Activated gamma-delta T cell treated with Interleukin-2 at 50 U/mL for 16 hours (primary cell): ENCODE data around the gene ADAM19.

ENCODE experiments used
- DNase-seq: peaks from one replicate; pipeline ENCODE4 v3.0.0-alpha.2; 2020

Gene ADAM19

DNA sequence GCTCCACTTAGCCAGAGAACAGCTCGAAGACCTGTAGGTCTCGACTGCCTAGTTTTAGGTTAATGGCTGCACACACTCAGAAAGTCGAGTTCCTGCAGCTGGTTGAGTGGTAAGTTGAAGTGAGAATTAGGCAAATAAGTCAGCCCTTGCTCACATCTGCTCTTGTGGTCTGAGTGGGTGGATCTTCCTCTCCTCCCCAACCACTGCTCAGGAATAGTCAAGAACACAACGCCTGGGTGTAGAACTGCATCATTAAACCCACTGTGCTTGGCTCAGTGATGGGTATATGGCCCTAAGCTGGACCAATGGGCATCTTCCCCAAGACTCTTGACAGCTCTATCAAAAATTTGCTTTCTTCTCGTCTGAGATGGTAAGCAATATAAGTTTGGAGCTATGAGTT is 20.9 kb upstream of the ADAM19 start:
- DNase-seq, result no peak

DNA sequence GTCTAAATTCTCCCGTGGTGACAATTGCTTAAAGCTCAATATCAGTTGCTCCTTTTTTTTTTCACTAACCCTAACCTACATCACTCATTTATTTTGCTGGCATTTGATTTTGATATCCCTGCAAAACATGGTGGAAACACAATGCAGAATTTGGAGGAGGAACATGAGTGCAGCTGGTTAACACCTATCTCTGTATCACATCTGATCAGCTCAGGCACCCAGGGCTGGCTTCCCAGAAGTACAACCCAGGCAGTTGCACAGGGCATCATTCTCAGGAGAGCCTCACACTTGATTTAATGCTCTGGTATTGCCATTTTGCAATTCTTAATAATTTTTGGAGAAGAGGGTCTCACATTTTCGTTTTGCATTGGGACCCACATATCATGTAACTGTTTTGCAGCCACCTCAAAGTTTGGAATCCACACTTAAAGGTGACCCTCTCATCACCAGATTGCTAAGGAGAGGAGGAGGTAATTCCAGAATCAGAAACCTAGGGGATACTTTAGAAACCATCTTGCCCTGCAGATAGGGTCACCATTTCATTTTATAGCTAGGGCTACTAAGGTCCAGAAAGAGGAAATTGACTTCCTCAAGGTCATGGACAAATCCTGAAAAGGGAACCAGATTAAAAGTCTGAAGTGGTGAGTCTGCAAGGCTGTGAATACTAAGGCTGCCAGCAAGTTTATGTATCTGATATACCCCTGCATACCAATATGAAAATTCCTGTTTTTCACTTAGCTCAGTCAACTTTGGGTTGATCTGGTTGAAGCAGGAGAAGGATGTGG is 19.3 kb upstream of the ADAM19 start:
- no peak for DNase-seq

DNA sequence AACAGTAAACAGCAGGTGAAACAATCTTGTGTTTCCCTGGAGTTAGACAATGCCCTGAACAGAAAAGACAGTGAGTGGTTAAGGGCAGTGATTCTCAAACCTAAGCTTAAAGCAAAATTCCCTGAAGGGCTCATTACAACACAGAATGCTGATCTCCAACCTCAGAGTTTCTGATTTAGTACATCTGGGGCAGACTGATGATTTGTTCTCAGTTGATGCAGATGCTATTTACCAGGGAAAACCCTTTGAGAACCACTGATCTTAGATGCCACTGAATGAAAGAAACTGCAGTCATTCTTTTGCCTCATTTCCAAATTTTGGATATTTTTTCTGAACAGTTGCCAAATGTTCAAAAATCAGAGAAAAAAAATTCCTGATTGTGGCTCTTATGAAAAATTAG is 18.7 kb upstream of the ADAM19 start:
- DNase-seq, result no peak

DNA sequence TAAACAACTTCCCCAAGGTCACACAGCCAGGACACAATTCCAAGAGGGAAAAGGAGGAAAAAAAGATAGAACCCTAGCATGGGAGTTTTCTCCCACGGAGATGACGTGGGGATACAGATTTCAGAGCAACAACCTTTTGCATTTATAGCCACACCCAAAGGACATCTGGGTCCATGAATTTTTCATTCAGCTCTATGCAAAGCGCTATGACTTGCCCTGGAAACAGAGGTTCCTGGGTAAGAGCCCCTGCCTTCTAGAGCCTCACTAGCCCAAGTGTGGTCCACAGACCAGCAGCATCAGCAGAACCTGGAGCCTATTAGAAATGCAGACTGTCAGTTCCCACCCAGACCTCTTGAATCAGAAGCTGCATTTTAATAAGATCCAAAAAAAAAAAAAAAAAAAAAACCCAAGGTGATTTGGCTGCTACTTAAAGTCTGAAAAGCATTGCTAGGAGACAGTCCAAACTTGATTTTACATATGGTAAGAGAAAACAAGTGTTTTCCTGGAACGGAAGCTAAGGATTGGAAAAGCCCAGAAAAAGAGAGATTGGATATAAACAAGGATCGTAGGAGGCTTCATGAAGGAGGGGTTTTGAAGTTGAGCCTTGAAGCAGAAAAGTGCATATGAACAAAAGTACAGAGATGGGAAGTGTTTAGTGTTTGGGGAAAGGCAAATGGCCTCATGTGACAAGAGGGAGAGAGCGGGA is 17.6 kb upstream of the ADAM19 start:
- DNase-seq, result no peak

DNA sequence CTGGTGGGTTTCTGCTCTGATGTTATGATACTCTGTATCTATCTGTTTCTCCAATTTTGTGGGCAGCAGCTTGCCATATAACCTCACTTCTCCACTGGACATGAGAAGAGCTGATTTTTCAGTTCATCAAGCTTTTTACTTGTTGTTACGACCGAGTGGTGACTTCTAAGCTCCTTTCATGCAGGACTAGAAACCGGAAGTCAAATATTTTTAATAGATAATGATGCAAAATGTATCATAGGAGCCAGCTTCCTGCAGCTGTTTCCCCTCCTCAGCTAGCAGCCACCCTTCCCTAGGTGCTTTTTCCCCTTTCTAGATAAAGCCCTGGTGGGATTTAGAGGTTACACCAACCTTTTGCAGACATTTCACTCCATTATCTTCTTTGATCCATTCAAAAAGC is 17.0 kb upstream of the ADAM19 start:
- DNase-seq, result no peak

DNA sequence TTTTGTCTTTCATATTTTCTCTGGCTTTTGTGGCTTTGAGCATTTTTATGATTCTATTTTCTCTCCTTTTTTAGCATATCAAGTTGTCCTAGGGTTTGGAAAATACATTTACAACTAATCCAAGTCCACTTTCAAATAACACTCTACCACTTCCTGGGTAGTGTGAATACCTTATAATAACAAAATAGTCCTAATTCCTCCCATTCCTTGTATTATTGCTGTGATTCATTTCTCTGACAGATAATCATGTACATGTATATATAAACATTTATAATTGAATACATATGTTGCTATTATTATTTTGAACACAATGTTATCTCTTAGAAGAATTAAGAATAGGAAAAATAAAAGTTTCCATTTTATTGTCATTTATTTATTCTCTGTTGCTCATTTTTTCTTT is 14.9 kb upstream of the ADAM19 start:
- no peak for DNase-seq

DNA sequence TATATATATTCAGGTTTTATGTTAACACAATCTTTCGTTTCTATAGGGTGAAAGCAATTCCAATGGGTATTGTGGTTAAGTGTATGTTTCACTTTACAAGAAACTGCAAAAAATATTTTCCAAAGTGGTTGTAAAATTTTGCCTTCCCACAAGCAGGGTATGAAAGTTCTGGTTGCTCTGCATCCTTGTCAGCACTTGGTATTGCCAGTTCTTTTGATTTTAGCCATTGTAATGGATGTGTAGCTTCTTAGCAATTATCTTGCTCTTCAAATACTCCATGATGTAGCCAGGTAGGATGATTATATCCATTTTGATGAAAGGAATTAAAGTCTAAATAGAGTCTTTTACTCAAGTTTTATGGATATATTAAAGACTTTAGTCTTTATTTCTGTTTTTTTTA is 9.1 kb upstream of the ADAM19 start:
- DNase-seq, result no peak

DNA sequence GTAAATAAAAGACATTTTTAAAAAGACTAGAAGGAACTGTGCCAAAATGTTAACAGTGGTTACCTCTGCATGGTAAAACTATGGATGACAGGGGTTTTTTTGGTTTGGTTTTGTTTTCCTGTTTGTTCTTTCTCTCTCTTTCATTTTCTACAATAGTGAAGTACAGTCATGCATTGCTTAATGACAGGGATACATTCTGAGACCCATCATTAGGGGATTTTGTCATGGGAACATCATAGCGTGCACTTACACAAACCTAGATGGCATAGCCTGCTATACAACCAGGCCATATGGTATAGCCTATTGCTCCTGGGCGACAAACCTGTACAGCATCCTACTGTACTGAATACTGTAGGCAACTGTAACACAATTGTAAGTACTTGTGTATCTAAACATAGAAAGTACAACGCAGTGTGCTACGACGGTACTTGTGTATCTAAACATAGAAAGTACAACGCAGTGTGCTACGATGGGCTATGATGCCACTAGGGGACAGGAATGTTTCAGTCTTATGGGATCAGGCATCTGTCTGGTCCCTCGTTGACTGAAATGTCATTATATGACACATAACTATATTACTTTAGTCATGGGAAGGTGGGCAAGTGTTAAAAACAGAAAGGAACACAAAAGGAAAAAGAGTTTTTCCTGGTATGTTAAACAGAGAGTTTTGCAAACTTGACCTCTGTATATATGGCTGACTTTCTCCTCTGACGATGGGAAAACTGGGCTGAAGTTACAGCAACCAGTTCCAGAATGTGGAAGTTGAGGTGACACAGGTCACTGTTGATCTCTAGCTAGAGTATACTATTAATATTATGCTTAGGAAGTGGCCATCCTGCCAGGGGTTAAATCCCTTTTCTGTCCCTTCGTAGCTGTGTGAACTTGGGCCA is 7.4 kb upstream of the ADAM19 start:
- DNase-seq, result no peak

DNA sequence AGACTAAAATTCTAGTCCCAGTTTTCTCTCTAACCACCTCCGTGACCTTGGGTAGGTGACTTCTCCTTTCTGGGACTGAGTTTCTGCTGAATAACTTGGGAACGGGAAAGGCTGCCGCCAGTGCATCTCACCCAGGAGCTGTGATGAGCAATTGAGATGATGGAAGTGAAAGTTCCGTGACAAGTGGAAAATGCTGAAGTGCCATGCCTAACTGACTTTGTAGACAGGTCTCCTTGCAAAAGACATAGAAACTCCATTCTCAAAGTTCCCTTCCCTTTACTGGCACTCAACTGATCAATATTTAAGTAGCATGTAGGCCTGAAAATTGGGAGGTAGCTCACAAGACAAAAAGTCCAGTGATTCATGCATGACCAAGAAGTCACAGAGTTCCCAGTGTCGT is 6.3 kb upstream of the ADAM19 start:
- no peak for DNase-seq

DNA sequence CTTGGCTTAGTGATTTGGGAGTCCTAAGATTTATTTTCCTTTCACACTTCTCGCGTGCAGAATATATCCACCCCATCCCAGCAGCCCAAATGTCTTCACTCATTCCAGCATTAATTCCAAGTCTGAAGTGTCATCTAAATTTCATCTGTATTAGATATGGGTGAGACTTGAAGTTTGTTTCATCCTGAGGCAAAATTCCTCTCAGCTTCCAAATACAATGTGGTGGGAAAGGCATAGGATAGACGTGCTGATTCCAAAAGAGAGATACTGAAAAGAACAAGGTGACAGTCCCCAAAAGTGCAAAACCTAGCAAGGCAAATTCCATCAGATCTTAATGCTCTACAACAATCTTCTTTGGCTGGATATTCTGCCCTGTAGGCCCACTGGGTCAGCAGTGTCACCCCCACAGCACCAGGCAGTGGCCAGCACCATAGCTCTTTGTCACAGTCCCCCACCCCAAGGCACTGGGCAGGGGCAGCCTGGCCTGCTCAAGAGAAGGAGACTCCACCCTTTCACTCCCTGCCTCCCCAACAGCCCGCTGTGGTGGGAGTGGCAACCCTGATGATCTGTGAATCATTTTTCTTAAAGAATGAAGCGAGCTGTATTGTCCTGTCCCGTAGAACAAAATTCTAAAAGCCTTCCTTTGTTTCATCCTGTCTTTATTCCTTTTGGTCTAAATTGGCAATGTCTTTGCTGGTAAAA is 2.7 kb upstream of the ADAM19 start:
- no peak for DNase-seq

DNA sequence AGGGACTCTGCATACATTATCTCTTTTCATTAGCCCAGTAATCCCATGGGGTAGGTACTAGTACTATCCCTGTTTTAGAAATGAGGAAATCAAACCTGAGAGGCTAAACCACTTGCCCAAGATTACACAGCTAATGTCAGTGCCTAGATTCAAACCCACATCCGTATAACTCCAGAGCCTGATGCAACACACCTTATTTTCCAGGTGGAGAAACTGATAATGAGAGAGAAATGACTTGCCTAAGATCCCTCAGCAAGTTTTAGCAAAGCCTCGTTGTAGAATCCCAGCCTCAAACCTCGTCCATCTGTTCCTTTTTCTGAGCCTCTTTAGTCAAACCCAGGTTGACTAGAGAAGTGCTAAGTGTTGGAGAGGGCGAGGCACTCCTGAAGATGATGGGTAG is 1.1 kb upstream of the ADAM19 start:
- no peak for DNase-seq

DNA sequence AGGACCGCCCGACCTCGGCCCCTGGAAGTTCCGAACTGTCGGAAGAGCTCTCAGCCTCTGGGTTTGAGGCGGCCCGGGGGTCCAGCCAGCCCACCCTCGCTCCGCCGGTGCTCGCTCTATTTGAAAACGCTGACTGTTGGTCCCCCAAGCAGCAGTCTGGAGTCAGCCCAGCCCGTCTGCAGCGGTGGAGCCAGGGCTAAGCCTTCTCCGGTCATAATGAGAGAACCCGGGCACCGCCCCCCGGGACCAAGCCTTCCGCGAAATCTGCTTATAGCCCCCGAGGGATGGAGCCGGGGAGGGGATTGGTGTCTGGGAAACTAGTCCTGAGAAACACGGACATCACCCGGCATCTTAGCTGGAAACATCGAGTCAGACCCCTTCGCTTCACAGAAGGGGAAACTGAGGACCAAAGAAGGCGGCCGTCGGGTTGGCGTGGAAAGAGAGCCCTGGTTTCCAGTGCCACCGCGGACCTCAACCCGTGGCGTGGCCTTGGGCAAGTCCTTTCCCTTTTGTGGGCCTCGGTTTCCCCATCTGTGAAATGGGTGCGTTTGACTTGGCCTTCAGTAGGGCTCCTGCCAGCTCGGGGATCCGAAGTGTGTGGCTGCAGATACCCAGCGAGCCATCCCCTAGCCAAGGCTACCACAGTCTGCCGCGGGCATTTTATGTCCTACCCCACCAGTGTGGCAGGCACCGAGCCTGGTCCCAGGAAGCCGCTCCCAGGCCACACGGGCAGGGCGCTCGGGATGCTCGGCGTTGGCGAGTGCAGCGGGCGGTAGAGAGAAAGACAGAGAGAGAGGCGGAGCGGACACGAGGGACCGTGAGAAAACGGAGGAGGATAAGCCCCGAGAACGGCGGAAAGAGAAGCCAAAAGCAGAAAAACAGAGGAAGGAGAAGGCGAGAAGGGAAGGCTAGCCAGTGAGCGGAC is 857 bp downstream of the ADAM19 start:
- DNase-seq, result no peak

DNA sequence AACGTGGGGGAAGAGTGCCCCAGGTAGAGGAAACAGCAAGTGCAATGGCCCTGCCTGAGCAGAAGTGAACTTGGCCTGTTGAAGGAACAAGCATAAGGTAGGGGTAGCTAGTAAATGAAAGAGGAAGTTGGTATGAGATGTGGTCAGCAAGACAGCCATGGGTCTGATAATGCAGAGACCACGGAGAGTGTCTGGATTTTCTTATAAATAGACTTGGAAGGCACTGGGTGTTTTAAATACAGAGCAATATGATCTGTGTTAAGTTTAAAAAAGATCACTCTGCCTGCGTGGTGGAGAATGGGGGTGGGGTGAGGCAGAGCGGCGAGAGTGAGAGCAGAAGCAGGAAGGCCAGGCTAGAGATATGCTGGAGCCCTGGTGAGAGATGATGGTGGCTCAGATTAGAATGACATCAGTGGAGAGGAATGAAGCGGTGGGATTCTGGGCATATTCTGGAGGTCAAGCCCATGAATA is 4.2 kb downstream of the ADAM19 start:
- peak; percentile 11 for DNase-seq

DNA sequence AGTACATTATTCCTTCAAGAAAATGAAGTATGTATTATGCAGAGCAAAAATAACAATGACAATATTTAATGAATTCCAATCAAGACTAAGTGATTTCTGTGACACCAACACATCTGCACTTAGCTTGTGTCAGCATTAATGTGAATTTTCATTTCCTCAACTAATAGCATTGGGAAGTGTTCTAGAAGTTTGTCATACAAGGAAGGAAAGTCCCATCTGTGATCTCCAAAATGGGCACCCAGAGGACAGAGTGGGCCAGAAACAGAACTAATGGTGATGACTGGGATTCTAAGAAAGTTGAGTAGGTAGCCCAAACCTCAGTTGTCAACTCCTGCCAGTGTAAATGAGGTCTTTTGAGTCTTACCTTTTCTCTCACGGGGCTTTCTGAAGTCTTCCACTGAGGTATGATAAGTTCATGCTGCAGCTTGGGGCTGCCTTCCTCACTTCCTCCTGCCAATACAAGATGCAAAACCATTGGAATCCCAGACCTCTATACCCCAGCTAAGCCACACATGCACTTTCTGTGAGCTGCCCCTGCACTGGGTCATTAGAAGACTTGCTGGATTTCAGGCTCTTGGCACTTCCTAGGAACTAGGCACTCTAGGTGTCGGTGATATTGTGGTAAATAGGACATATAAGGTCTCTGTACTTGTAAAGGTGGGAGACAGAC is 4.9 kb downstream of the ADAM19 start:
- no peak for DNase-seq

DNA sequence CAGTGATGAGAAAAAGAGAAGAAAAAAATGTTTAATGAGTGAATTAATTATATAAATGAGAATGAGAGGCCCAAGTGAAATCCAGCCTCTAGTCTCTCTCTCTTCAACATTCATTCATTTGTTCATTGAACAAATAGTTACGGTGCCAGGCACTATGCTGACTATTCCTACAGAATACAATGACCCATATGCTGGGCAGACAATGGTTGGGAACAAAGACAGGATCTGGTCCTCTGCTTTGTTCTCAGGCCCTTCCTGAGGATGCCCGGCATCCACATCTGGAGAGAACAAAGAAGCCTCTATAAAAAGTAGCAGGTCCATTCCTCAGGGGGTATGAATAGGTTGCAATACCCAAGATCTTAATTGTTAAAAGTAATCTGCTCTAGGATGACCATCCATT is 6.9 kb downstream of the ADAM19 start:
- DNase-seq, result no peak

DNA sequence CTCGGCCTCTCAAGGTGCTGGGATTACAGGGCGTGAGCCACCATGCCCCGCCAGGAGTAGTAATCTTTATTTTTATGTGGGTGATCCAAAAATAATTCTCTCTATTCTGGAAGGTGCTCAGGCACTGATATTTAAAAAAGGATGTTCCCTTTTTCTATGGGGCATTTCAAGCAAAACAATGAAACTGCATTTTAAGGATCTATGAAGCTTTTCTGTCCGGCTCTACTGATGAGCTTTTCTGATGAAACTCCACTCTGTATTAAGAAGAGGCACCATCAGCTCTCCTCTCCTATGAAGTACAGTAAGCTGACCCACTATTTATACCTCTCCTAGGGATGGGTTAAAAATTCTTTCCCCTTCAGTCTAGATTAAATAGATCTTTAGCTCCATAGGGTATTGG is 7.4 kb downstream of the ADAM19 start:
- DNase-seq, result no peak

DNA sequence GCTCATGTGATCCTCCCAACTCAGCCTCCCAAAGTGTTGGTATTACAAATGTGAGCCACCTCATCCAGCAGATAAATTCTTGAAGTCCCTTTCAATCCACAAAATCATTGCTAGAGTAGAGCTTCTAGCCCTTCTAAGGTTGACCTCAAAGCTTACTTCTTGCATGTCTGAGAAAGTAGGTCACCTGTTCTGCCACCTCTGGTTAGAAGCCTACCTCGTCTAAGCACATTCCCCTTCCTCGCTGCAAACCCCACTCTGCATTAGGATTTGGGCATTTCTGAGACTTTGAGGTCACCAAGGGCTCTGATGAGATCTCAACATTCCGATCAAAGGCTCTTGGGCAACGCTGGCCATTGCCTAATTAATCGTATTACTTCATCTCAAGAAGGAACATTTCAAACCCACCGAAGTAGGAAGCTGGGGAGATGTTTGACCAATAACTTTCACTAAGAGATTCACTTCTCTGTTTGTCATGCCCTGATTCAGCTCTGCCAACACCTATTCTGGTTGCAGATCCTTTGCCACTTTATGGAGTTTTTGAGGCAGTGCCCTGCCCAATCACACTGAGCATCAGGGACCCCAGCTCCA is 8.6 kb downstream of the ADAM19 start:
- DNase-seq, result no peak

DNA sequence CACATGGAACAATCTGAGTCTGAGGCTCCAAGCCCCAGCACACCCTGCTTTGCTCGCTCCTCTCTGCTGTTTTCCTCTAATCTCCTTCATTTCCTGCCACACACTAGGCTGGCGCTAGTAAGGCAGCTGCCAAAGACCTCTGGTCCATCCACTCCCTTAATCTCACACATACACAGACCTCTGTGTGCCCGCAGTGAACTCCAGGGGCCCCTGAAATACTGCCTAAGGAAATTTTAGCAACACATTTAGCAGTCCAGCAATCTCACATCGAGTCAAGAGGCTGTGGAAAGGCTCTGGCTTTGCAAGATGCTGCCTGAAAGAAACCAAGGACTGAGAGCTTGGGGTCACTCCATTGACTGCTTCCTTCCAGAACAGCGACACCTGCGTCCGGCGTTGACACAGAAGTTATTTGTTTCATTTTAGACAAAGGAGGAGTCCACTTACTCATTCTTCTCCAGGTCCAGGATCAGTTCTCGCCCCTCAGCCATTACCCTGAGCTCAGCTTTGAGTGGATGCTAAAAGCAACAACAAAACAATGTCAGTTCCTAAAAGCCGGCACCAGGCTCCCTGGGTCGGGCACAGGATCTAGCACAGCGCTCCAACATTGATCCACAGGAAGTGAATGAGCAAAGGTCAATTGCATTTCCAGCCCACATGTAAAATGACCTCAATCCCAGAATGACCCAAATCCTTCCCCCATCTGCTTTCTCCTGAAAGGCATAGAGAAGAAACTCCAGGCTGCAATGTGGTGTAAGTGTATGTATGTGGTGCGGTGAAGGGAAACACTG is 11.5 kb downstream of the ADAM19 start:
- no peak for DNase-seq

DNA sequence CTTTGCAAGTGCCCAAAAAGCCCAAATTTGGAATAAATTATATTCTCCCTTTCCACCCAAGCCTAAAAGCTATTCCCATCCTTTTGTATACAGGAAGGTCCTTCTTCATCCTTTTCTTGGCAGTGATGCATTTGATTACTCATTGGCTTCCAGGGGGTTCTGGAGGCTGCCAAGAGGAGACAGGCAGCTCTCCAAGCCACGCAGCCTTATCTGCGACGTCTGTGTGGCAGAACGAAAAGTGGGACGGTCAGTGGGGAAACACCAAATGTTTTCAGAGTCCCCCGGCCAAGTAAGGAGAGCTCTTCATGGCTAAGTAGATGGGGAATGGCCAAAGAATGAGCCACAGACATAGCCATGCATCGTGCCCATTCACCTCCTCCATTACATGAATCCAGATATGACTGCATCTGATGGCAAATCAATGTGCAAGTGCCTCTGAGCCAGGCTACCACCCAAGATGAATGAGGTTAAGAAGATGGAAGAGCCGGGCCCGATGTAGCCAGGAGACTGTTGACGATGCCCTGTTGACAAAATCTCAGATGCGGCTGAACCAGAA is 12.1 kb downstream of the ADAM19 start:
- DNase-seq, result no peak
